Measurements from ENCODE around the gene CLCN3. TPM values are rescaled to one million over a fixed set of nuclear protein-coding genes. Genes with fewer than 3 reads are reported as not detected.

The CLCN3 gene
- total and polyA plus RNA-seq, 2 of the 4 experiments (the other 2 are of a cell fraction) = 13.0 to 22.8 TPM

- Histone ChIP-seq H3K18ac (ENCODE audit: low read depth, low read length) (no peak overlapping the region), H4K20me1 (ENCODE audit: insufficient read depth, low read length) (no peaks in the 10 kb centered on the region), H3K9me3 (ENCODE audit: control insufficient read depth, insufficient read depth, low read length) (no peaks in the 10 kb centered on the region), H2AK5ac (ENCODE audit: low read depth, low read length) (no peak overlapping the region), H3K4me3 (ENCODE audit: insufficient read depth, low read depth, low read length) (no peak overlapping the region), H4K91ac (ENCODE audit: insufficient read depth, low read depth, low read length) (no peak overlapping the region), H4K5ac (ENCODE audit: low read depth, low read length) (no peak overlapping the region), H3K27me3 (ENCODE audit: control insufficient read depth, insufficient read depth, low read length) (no peaks in the 10 kb centered on the region), H3K79me1 (ENCODE audit: low read depth in 1 of 2, low read length in 2 of 2) (peaks cover 0 to 4% of the 10 kb centered on the region in 2 experiments; a peak in 2 of 4 replicates), H2AK9ac (replicated peaks; ENCODE audit: low read depth, low read length, poor library complexity) (no peak overlapping the region), H3K23ac (ENCODE audit: low read depth, low read length) (no peak overlapping the region), H3K4me2 (ENCODE audit: low read depth, low read length) (no peak overlapping the region), H3K14ac (replicated peaks; ENCODE audit: low read depth, low read length) (no peak overlapping the region), H3K27ac (ENCODE audit: insufficient read depth, low read length) (no peak overlapping the region), H2BK5ac (ENCODE audit: low read depth, low read length, poor library complexity, severe bottlenecking) (no peak overlapping the region), H3K9ac (ENCODE audit: low read depth, low read length) (no peak overlapping the region), H4K8ac (ENCODE audit: low read depth in 2 of 2, low read length in 2 of 2) (no peak overlapping the region), H2BK20ac (ENCODE audit: low read depth, low read length) (no peak overlapping the region), H2BK120ac (ENCODE audit: low read depth, low read length) (no peak overlapping the region), H3K36me3 (ENCODE audit: control insufficient read depth, insufficient read depth, low read length) (no peaks in the 10 kb centered on the region), H3K9me1 (ENCODE audit: insufficient read depth, low read length) (peaks cover 4% of the 10 kb centered on the region; the same call in 1 of the 2 replicates), H3K4me1 (ENCODE audit: control insufficient read depth, insufficient read depth, low read length) (peaks cover under 1% of the 10 kb centered on the region; the same call in 1 of the 2 replicates), H2AFZ (replicated peaks; ENCODE audit: low read length, poor library complexity) (no peak overlapping the region), H2BK15ac (ENCODE audit: low read depth, low read length) (no peak overlapping the region), H3K56ac (ENCODE audit: extremely low read depth, insufficient read depth, low read length) (no peak overlapping the region), H3K4ac (ENCODE audit: low read depth, low read length) (no peak overlapping the region)
- no peak for DNase-seq
- no peak for ATAC-seq (ENCODE audit: low read depth)
- POLR2A ChIA-PET (ENCODE audit: unreplicated experiment) = no interaction called here
- CTCF ChIA-PET = no interaction called here
- TF ChIP-seq FOS (IDR thresholded peaks at IDR 0.05; ENCODE audit: low read depth, low read length) (no peak), MXI1 (IDR thresholded peaks at IDR 0.05; ENCODE audit: borderline replicate concordance, low read depth, low read length) (no peak), SMC3 (IDR thresholded peaks at IDR 0.05; ENCODE audit: low read depth, low read length) (no peak), USF2 (IDR thresholded peaks at IDR 0.05; ENCODE audit: low read depth, low read length) (no peak), BHLHE40 (IDR thresholded peaks at IDR 0.05; ENCODE audit: low read depth, low read length) (no peak), CEBPB (IDR thresholded peaks at IDR 0.05; ENCODE audit: low read depth, low read length) (no peak), RFX5 (IDR thresholded peaks at IDR 0.05; ENCODE audit: low read depth, low read length) (no peak), CTCF (conservative IDR thresholded peaks at IDR 0.05; ENCODE audit: low read depth, low read length) (no peak)
- BruUV-seq (replicated peaks) = no TSS peak
- intact Hi-C loops (cut with micrococcal nuclease) (no loop called here), in situ Hi-C loops (cut with MboI; ENCODE audit: low sequenced_read_pairs) (no loop called here), dilution Hi-C loops (cut with HindIII; ENCODE audit: low sequenced_read_pairs, unreplicated experiment) (no loop called here)
- WGBS, 2 experiments (ENCODE audit: extremely low coverage in 2 of 2, insufficient read length in 1 of 2) = 100% methylated on average over 6 of the region's 7 CpGs; no CpG with 5 or more reads in 1 of the 2 experiments
Observed at GRCh38 chr4:169644802-169645201, 24.4 kb downstream of the CLCN3 start.
